H9 (cell line): ENCODE results near the gene ATP13A4. TPM values are rescaled to one million over a fixed set of nuclear protein-coding genes. Genes with fewer than 3 reads are reported as not detected.

Source experiments
- DNase-seq: peaks from one replicate; pipeline ENCODE4 v3.0.0-alpha.2; 2017
- H2AFZ ChIP-seq: one replicate; pipeline ENCODE4 v1.6.1; 2013; ENCODE audit warnings: mild to moderate bottlenecking, low read length, control low read depth, moderate library complexity
- H2AK5ac ChIP-seq: 2 replicates; pipeline ENCODE4 v1.6.1; 2013; ENCODE audit warnings: low read length, control low read depth, mixed read lengths; ENCODE audit not compliant: insufficient read length
- H2BK120ac ChIP-seq: one replicate; pipeline ENCODE4 v1.6.1; 2013; ENCODE audit warnings: low read depth, mild to moderate bottlenecking, low read length, control low read depth, inconsistent platforms; ENCODE audit not compliant: poor library complexity, severe bottlenecking
- H2BK12ac ChIP-seq: 2 replicates; pipeline ENCODE4 v1.6.1; 2013; ENCODE audit warnings: low read length, control low read depth, mixed read lengths, low read depth; ENCODE audit not compliant: insufficient read length
- H2BK15ac ChIP-seq: 2 replicates; pipeline ENCODE4 v1.6.1; 2013; ENCODE audit warnings: low read depth, low read length, control low read depth
- H2BK20ac ChIP-seq: one replicate; pipeline ENCODE4 v1.6.1; 2013; ENCODE audit warnings: low read depth, mild to moderate bottlenecking, low read length, control low read depth, inconsistent platforms; ENCODE audit not compliant: poor library complexity, severe bottlenecking
- H2BK5ac ChIP-seq: 2 replicates; pipeline ENCODE4 v1.6.1; 2013; ENCODE audit warnings: low read length, control low read depth, mixed read lengths; ENCODE audit not compliant: insufficient read length
- H3K14ac ChIP-seq: 2 replicates; pipeline ENCODE4 v1.6.1; 2013; ENCODE audit warnings: low read length, control low read depth; ENCODE audit not compliant: insufficient read depth
- H3K18ac ChIP-seq: 2 replicates; pipeline ENCODE4 v1.6.1; 2013; ENCODE audit warnings: low read depth, mild to moderate bottlenecking, mixed read lengths, low read length, control low read depth; ENCODE audit not compliant: insufficient read length
- H3K23ac ChIP-seq: 2 replicates; pipeline ENCODE4 v1.6.1; 2013; ENCODE audit warnings: low read length, control low read depth, mixed read lengths, low read depth; ENCODE audit not compliant: insufficient read length
- H3K23me2 ChIP-seq: 2 replicates; pipeline ENCODE4 v1.6.1; 2013; ENCODE audit warnings: low read depth, mild to moderate bottlenecking, mixed read lengths, low read length, control low read depth; ENCODE audit not compliant: insufficient read length, poor library complexity, severe bottlenecking
- H3K27ac ChIP-seq: 2 replicates; pipeline ENCODE4 v1.5.1; 2013; ENCODE audit warnings: low read length, control low read depth, mixed read lengths, low read depth; ENCODE audit not compliant: insufficient read length
- H3K27me3 ChIP-seq: 2 replicates; pipeline ENCODE4 v1.6.1; 2013; ENCODE audit warnings: low read length, control low read depth, inconsistent platforms; ENCODE audit not compliant: insufficient read depth
- H3K4ac ChIP-seq: 2 replicates; pipeline ENCODE4 v1.6.1; 2013; ENCODE audit warnings: low read depth, mild to moderate bottlenecking, control low read depth, inconsistent platforms, low read length, moderate library complexity
- H3K4me1 ChIP-seq: 2 replicates; pipeline ENCODE4 v1.6.1; 2013; ENCODE audit warnings: low read length, control low read depth, inconsistent platforms; ENCODE audit not compliant: insufficient read depth
- H3K4me2 ChIP-seq: 2 replicates; pipeline ENCODE4 v1.6.1; 2013; ENCODE audit warnings: low read length, control low read depth, mixed read lengths; ENCODE audit not compliant: insufficient read length, insufficient read depth
- H3K56ac ChIP-seq: 2 replicates; pipeline ENCODE4 v1.6.1; 2013; ENCODE audit warnings: low read depth, mild to moderate bottlenecking, mixed read lengths, low read length, control low read depth; ENCODE audit not compliant: insufficient read length
- H3K79me1 ChIP-seq: 2 replicates; pipeline ENCODE4 v1.6.1; 2013; ENCODE audit warnings: low read depth, mild to moderate bottlenecking, moderate library complexity, low read length, control low read depth, inconsistent platforms; ENCODE audit not compliant: insufficient read depth, poor library complexity, severe bottlenecking
- H3K79me2 ChIP-seq: 2 replicates; pipeline ENCODE4 v1.6.1; 2013; ENCODE audit warnings: low read length, control low read depth, inconsistent platforms; ENCODE audit not compliant: insufficient read depth
- H3K9ac ChIP-seq: 2 replicates; pipeline ENCODE4 v1.6.1; 2013; ENCODE audit warnings: low read length, control low read depth, mixed read lengths; ENCODE audit not compliant: insufficient read length; ENCODE audit errors: extremely low read depth
- H3K9me3 ChIP-seq: one replicate; pipeline ENCODE4 v1.6.1; 2013; ENCODE audit warnings: low read depth, low read length, inconsistent platforms; ENCODE audit not compliant: control insufficient read depth
- H3T11ph ChIP-seq: one replicate; pipeline ENCODE4 v1.6.1; 2013; ENCODE audit warnings: mild to moderate bottlenecking, low read length, control low read depth, inconsistent platforms
- H4K20me1 ChIP-seq: one replicate; pipeline ENCODE4 v1.6.1; 2013; ENCODE audit not compliant: control insufficient read depth, insufficient read length, insufficient read depth
- H4K5ac ChIP-seq: 2 replicates; pipeline ENCODE4 v1.6.1; 2013; ENCODE audit warnings: low read depth, mild to moderate bottlenecking, mixed read lengths, low read length, control low read depth; ENCODE audit not compliant: insufficient read length
- H4K8ac ChIP-seq: replicated peaks from 2 replicates; pipeline ENCODE4 v1.6.1; 2013; ENCODE audit warnings: low read length, control low read depth, mixed read lengths, low read depth; ENCODE audit not compliant: insufficient read length
- H4K91ac ChIP-seq: 2 replicates; pipeline ENCODE4 v1.6.1; 2013; ENCODE audit warnings: low read depth, mild to moderate bottlenecking, moderate library complexity, mixed read lengths, low read length, control low read depth; ENCODE audit not compliant: insufficient read length
- H3K27ac Mint-ChIP-seq, 3 experiments: 2 replicates in 2 of 3; 3 replicates in 1 of 3; pipeline ENCODE4 v1.8.0; 2020 to 2021; ENCODE audit warnings: mixed read lengths in 3 of 3, mild to moderate bottlenecking in 1 of 3, moderate library complexity in 1 of 3
- H3K27me3 Mint-ChIP-seq: 2 replicates; pipeline ENCODE4 v1.8.0; 2021; ENCODE audit warnings: low read depth, mild to moderate bottlenecking, moderate library complexity, mixed read lengths
- H3K36me3 Mint-ChIP-seq, 3 experiments: 2 replicates in 2 of 3; 3 replicates in 1 of 3; pipeline ENCODE4 v1.8.0; 2020 to 2021; ENCODE audit warnings: low read depth in 3 of 3, mixed read lengths in 3 of 3; ENCODE audit not compliant: insufficient read depth in 1 of 3
- H3K4me1 Mint-ChIP-seq, 2 experiments: 2 replicates each; pipeline ENCODE4 v1.8.0; 2020; ENCODE audit warnings: mixed read lengths in 2 of 2
- H3K4me3 Mint-ChIP-seq, 2 experiments: 2 replicates in 1 of 2; 3 replicates in 1 of 2; pipeline ENCODE4 v1.8.0; 2020 to 2021; ENCODE audit warnings: mild to moderate bottlenecking in 2 of 2, mixed read lengths in 2 of 2, moderate library complexity in 1 of 2
- H3K9me3 Mint-ChIP-seq, 2 experiments: 2 replicates in 1 of 2; 3 replicates in 1 of 2; pipeline ENCODE4 v1.8.0; 2020; ENCODE audit warnings: mild to moderate bottlenecking in 2 of 2, mixed read lengths in 2 of 2, moderate library complexity in 1 of 2
- CTCF ChIP-seq: fragments of 200-600 bp; sonication (generic); conservative IDR thresholded peaks from 3 replicates; pipeline ENCODE4 v1.8.0; 2021; ENCODE audit warnings: antibody characterized with exemption, mild to moderate bottlenecking
- total RNA-seq: library from RNA; stranded (reverse); gene quantifications from 2 replicates; pipeline ENCODE4 v1.2.1, GENCODE V29; 2021

ATP13A4 gene
- total RNA-seq, 1 experiment from 2014 or later: 0.13 TPM

GRCh38 chr3:193559100-193559499 is 4.4 kb upstream of the ATP13A4 start:
- Mint-ChIP-seq H3K27me3 (no peaks in the 10 kb centered on the region), H3K27ac (no peak overlapping the region), H3K36me3 (no peaks in the 10 kb centered on the region), H3K4me1 (peaks cover 7 to 10% of the 10 kb centered on the region in 2 experiments), H3K4me3 (no peak overlapping the region), H3K9me3 (no peaks in the 10 kb centered on the region)
- Histone ChIP-seq H3K27me3 (no peaks in the 10 kb centered on the region), H3K79me1 (no peaks in the 10 kb centered on the region), H2BK5ac (no peak overlapping the region), H3K23ac (no peak overlapping the region), H3K56ac (no peak overlapping the region), H2AK5ac (no peak overlapping the region), H3K4me1 (no peaks in the 10 kb centered on the region), H3K79me2 (no peaks in the 10 kb centered on the region), H3K14ac (no peak overlapping the region), H2BK120ac (no peak overlapping the region), H3K9me3 (no peaks in the 10 kb centered on the region), H4K8ac (no peak overlapping the region), H3K9ac (no peak overlapping the region), H2AFZ (no peak overlapping the region), H4K91ac (no peak overlapping the region), H4K5ac (no peak overlapping the region), H2BK15ac (no peak overlapping the region), H3K18ac (no peak overlapping the region), H3K23me2 (no peaks in the 10 kb centered on the region), H2BK20ac (no peak overlapping the region), H3K27ac (no peak overlapping the region), H3K4me2 (no peak overlapping the region), H2BK12ac (no peak overlapping the region), H3T11ph (no peak overlapping the region), H3K4ac (no peak overlapping the region), H4K20me1 (no peaks in the 10 kb centered on the region)
- DNase-seq: no peak
- TF ChIP-seq CTCF: no peak
